CD4-positive, alpha-beta T cell treated with Interleukin-17A for 1 hour (primary cell): ENCODE data around the gene ZG16.
A peak's percentile ranks its signal among the peaks of the same experiment; 100 is the strongest.
"Not testable (repeated sequence)": the region's sequence is repeated elsewhere in the genome, so short reads cannot be mapped to it uniquely, and the experiment has no call there.

Experiments
- DNase-seq: peaks from one replicate; pipeline ENCODE4 v3.0.0-alpha.2; 2020

ZG16 gene, protein sequence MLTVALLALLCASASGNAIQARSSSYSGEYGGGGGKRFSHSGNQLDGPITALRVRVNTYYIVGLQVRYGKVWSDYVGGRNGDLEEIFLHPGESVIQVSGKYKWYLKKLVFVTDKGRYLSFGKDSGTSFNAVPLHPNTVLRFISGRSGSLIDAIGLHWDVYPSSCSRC

GRCh38 chr16:29777576-29778350 is at the start of gene ZG16:
ZG16 (plus strand) TSS chr16:29778256; CDS start chr16:29779267, 1,011 bp downstream.
- no peak for DNase-seq

DNA sequence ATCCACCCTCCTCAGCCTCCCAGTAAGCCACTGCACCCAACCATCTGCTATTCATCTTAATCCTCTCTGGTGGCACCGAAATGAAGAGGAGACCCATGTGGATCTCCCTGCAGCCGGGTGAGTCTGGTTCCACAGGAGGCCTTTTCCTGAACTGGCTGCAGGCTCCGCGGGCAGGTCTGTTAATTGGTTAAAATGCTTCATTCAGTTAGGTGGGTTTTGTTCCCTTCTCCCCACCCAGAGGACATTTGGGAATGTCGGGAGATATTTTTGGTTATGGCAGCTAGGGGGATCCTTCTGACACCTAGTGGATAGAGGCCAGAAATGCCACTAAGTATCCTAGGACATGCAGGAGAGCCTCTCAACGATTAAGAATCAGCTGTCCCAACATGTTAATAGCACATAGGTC is 48.9 kb upstream of the ZG16 start:
- DNase-seq: peak; percentile 33

DNA sequence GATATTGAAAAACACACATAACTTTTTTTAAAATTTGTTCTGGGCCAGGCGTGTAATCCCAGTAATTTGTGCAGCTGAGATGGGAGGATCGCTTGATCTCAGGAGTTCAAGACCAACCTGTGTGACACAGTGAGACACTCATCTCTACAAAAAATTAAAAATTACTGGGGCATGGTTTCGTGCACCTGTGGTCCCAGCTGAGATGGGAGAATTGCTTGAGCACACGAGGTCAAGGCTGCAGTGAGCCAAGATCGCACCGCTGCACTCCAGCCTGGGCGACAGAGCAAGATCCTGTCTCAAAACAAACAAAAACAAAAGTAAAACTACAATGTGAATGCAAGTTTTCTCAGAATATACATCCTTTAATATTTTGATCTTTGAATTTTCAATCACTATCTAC is 47.4 kb upstream of the ZG16 start:
- no peak for DNase-seq

DNA sequence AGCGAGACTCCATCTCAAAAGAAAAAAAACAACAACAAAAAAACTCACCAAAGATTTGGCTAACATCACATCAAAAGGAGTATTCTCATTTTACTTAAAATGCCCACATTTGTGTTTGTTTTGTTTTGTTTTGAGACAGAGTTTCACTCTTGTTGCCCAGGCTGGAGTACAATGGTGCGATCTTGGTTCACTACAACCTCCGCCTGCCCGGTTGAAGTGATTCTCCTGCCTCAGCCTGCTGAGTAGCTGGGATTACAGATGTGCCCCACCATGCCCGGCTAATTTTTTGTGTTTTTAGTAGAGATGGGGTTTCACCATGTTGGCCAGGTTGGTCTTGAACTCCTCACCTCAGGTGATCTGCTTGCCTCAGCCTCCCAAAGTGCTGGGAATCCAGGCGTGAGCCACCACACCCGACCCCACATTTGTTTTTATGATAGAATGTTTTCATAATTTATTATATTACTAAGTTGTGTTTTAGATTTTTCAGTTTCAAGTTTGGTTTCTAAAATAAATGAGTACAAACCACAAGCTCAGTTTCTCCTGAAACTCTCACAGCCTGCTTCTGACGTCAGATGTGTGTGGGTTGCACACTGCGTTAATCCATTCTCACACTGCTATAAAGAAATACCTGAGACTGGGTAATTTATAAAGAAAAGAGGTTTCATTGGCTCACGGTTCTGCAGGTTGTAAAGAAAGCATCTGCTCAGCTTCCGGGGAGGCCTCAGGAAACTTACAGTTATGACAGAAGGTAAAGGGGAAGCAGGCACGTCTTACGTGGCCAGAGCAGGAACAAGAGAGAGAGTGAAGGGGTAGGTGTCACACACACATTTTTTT is 46.1 kb upstream of the ZG16 start:
- DNase-seq: peak; percentile 44

DNA sequence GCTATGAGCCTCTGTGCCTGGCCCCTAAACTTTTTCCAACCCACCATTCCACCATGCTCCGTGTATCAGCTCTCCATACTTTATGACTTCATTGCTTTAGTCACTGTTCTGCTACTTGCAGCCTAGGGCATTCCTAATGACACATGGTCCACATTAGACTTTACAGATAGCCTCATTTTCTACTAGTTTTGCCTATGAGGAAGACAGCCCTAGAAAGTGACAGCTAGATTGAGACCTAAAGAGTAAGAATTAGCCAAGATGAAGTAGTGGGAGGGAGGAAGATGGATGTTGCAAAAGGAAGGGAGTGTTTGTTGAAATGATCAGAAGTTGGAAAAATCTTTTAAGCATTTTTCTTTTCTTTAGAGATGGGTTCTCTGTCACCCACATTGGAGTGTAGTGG is 43.3 kb upstream of the ZG16 start:
- no peak for DNase-seq

DNA sequence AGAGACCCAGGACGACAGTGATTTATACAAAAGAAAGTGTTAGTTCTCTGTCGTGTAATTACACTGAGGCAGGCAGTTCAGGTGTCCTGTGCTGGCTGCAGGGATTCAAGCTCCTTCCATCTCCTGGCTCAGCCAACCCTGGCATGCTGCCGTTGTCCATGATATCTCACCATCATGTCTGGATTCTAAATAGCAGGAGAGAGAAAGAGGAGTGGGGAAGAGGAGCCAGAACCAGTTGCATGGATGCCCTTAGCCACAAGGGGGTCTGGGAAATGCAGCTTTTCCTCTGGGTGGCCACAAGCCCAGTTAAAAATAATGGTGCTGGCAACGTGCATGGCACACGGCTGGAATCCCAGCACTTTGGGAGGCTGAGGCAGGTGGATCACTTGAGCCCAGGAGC is 41.9 kb upstream of the ZG16 start:
- no peak for DNase-seq

DNA sequence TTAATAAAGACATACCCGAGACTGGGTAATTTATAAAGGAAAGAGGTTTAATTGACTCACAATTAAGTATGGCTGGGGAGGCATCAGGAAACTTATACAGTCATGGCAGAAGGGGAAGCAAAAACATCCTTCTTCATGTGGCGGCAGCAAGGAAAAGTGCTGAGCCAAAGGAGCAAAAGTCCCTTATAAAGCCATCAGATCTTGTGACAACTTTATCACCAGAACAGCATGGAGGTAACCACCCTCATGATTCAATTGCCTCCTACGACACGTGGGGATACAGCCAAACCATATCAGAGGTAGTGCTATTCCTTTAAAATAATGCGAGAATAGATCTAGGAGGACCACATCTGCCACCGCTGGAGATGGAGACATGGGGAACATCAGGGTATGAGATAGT is 41.3 kb upstream of the ZG16 start:
- no peak for DNase-seq

DNA sequence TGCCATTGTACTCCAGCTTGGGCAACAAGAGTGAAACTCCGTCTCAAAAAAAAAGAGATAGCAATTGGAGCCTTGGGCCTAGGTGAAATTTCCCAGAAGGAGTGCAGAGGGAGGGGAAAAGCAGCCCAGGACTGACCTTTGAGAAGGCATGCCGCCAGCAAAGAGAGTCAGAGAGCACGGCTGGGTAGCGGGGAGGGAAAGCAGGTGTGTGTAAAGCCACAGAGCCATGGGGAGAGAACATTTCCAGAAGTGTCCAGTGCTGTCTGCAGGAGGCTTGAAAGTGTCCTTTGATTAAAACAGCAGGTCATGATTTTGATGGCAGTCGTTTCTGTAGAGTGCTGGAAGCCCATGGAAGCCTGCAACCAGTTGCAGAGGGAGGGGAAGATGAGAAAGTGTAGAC is 40.3 kb upstream of the ZG16 start:
- DNase-seq: no peak

GRCh38 chr16:29738514-29738913 is 39.5 kb upstream of the ZG16 start:
- DNase-seq: peak; percentile 89

DNA sequence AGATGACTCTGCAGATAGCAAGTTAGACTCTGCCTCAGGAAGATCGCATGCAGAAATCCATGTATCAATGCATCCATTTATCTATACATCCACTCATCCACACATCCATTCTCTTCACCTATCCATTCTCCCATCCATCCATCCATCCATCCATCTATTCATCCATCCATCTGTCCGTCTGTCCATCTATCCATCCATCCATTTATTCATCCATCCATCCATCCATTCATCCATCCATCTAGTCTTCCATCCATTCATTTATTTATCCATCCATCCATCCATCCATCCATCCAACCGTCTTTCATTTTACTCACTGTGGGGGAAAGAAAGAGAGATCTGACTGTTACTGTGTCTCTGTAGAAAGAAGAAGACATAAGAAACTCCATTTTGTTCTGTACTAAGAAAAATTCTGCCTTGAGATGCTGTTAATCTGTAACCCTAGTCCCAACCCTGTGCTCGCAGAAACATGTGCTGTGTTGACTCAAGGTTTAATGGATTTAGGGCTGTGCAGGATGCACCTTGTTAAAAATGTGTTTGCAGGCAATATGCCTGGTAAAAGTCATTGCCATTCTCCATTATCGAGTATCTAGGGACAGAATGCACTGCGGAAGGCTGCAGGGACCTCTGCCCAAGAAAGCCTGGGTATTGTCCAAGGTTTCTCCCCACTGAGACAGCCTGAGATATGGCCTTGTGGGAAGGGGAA is 38.0 kb upstream of the ZG16 start:
- not testable (repeated sequence) for DNase-seq

GRCh38 chr16:29740630-29741015 is 37.4 kb upstream of the ZG16 start:
- DNase-seq: not testable (repeated sequence)

DNA sequence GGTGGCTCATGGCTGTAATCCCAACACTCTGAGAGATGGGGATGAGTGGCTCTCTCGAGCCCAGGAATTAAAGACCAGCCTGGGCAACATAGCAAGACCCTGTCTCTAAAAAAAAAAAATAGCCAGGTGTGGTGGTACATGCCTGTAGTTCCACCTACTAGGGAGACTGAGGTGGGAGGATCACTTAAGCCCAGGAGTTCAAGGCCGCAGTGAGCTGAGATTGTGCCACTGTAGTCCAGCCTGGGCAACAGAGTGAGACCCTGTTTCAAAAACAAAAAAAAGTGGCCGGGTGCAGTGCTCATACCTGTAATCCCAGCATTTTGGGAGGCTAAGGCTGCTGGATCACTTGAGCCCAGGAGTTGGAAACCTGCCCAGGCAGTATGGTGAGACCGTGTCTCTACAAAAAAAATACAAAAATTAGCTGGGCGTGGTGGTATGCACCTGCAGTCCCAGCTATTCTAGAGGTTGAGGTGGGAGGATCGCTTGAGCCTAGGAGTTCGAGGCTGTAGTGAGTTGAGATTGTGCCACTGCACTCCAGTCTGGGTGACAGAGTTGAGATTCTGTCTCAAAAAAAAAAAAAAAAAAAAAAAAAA is 35.3 kb upstream of the ZG16 start:
- DNase-seq: no peak

- DNase-seq: no peak
Observed at GRCh38 chr16:29743475-29743826, 34.6 kb upstream of the ZG16 start.

- DNase-seq: peak; percentile 80
Observed at GRCh38 chr16:29743827-29744531, 34.1 kb upstream of the ZG16 start.

DNA sequence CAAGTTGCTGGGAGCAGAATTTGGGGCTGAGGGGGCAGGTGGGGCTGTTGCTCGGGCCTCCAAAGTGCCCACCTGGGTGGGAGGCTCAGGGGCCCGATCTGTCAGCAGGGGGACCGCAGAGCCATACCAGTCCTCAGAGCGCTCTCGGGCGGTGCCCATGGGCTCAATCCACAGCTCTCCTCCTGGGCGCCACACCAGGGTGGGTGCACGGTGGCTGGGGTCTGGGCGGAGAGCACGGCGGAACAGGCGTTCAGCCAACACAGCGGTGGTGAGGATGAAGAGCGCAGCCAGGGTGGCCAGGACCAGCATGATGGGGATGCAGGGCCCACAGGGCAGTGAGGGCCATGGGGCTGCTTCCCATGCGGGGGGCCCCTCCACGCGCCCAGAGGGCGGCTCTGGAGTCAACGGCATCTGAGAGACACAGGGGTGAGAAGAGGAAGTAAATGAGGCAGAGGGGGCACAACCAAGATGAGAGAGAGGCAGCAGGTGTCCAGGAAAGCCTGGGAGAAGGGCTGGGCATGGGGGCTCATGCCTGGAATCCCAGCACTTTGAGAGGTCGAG is 33.4 kb upstream of the ZG16 start:
- DNase-seq: peak; percentile 30

GRCh38 chr16:29745121-29745852 is 32.8 kb upstream of the ZG16 start:
- DNase-seq: peak; percentile 75

- peak; percentile 98 for DNase-seq
Observed at GRCh38 chr16:29745853-29746345, 32.2 kb upstream of the ZG16 start, which contains the start of gene C16orf54. C16orf54 (minus strand) TSS chr16:29745990; CDS start chr16:29744951, 1,039 bp downstream.

DNA sequence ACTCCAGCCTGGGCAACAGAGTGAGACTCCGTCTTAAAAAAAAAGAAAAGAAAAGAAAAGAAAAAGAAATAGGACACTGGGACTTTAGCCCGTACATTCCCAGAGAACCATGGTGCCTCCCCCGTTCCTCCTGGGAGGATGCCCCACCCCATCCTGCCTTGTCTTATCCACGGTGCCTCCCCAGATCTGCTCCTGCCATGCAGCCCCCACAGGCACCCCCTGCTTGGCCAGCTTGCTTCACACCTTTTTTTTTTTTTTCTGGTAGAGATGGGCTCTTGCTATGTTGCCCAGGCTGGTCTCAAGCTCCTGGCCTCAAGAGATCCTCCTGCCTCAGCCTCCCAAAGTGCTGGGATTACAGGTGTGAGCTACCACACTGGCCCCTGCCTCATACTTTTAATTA is 31.5 kb upstream of the ZG16 start:
- peak; percentile 47 for DNase-seq

DNA sequence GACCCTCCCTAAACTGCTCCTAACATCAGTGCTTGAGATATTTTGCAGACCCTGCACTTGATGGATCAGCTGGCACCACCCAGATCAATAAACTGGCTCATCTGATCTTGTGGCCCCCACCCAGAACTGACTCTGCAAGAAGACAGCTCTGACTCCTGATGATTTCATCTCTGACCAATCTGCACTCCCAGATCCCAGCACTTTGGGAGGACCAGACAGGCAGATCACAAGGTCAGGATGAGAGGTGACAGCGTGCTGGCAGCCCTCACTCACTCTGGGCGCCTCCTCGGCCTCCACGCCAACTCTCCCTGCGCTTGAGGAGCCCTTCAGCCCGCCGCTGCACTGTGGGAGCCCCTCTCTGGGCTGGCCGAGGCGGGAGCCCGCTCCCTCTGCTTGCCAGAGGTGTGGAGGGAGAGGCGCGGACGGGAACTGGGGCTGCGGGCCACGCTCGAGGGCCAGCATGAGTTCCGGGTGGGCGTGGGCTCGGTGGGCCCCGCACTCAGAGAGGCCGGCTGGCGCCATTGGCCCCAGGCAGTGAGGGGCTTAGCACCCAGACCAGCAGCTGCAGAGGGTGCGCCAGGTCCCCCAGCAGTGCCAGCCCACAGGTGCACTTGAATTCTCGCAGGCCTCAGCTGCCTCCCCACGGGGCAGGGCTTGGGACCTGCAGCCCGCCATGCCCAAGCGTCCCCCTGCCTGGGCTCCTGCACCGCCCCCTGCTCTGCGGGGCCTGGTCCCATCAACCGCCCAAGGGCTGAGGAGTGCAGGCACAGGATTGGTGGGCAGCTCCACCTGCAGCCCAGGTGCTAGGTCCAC is 29.9 kb upstream of the ZG16 start:
- DNase-seq: no peak

DNA sequence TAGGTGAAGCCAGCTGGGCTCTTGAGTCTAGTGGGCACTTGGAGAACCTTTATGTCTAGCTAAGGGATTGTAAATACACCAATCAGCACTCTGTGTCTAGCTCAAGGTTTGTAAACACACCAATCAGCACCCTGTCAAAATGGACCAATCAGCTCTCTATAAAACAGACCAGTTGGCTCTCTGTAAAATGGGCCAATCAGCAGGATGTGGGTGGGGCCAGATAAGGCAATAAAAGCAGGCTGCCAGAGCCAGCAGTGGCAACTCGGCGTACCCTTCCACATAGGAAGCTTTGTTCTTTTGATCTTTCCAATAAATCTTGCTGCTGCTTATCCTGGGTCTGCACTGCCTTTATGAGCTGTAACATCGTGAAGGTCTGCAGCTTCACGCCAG is 29.3 kb upstream of the ZG16 start:
- DNase-seq: not testable (repeated sequence)
